ENCODE data around the gene KCNB1.

KCNB1 gene

DNA sequence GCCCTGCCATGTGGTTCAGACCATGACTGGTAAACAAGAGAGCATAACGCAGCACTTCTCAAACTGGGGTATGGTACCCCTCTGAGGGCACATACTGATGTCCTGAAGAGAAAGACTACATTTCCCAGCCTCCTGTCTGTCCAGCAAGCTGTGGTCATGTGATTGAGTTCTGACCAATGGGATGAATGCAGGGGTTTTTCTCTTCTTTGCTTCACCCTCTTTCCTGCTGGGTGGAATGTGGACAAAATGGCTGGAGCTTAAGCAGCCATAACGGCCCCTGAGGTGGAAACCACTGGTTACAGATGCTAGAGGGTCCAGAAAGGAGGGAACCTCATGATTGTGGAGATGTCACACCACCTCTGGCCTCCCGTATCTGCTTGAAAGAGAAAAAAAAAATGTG, 19.4 kb upstream of the KCNB1 start:
- H3K4me3 ChIP-seq (ENCODE audit: low read depth, low read length), result no peak overlapping the region

DNA sequence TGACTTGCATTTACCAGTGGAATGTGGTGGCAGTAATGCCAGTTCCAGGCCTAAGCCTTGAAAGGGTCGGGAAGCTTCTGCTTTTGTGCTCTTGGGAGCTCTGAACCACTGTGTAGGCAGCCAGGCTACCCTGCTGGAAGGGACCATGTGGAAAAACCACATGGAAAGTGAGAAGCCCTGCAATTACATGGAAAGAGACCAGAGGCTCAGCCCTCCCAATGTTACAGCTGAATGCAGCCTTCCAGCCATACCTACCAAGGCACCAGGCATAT, 14.9 kb upstream of the KCNB1 start:
- H3K4me3 ChIP-seq (ENCODE audit: low read depth, low read length), result no peak overlapping the region

DNA sequence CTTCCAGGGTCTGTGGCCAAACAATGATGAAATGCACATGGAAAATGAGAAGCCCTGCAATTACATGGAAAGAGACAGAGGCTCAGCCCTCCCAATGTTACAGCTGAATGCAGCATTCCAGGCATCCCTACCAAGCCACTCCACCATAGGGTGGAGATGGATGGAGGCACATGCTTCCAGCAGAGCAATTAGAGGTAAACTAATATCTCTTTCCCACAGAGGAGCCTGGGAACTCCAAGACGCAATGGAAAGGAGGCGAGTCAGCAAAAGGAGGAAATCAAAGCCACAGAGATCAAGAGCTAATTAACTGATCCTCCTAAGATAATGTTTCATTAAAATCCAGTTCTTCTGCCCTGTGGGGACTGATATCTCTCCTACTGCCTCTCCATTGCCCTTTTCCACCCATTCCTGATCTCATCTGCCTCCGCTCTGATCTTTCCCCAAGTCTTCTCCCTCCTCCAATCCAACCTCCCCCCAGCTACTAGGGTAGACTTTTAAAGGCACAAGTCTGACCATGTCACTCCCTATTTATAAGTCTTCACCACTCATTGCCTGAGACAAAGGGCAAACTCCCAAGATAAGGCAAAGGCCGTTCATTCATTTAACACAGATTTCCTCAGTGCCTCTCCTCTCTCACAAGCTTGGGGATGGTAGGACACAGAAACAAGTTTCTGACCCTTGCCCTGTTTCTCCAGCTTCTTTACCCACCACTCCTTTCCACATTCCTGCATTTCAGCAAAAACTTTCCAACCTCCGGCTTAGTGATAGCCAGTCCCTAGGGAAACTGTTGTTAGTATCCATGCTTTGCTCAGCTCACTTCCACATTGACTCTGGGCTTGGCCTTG, 14.3 kb upstream of the KCNB1 start:
- no peak overlapping the region for H3K4me3 ChIP-seq (ENCODE audit: low read depth, low read length)

DNA sequence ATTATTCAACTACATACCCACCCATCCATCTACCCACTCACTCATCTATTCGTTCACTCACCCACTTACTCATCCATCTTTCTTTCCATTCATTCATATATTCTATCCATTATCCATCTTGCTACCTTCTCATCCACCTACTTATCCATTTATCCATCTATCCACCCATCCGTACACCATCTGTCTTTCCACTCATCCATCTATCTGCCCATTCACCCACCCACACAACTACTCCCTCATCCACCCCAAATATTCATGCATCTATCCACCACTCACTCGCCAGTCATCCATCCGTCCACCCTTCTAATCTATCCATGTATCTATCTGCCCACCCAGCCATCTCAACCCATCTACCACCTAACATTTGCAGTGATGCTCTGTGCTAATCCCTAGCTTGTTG, 13.6 kb upstream of the KCNB1 start:
- H3K4me3 ChIP-seq (ENCODE audit: low read depth, low read length), result no peak overlapping the region

DNA sequence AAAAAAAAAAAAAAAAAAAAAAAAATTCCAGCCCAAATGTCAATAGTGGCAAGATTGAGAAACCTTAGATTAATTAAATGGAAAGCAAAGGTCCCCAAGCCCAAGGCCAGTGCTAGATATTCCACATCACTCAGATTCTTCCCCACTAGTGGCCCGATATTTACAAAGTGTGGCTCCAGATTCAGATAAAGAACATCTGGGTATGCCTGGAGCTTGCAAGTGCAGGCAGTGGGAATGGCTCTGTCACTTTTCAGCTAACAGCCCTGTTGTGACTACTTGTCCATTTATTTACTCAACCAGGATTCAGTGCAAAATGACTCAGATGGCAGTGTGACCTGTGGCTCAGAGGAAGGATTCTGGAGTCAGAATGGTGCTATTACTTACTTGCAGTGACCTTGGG, 8.2 kb upstream of the KCNB1 start:
- no peak overlapping the region for H3K4me3 ChIP-seq (ENCODE audit: low read depth, low read length)

DNA sequence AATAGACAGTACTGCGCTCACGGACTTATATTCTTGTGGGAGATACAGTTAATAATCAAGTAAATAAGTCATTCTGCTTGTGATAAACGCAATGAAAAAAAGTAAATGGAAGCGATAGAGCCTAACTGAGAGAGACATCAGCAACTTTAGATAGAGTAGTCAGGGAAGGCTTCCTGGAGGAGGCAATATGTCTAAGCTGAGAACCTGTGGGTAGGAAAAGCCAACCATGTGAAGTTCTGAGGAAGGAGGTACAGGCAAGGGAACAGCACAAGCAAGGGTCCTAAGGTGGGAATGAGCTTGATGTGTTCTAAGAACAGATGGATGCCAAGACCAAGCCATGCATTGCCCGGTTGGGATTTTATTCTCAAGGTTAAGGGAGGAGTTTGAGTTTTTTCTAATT, 7.2 kb upstream of the KCNB1 start:
- no peak overlapping the region for H3K4me3 ChIP-seq (ENCODE audit: low read depth, low read length)

DNA sequence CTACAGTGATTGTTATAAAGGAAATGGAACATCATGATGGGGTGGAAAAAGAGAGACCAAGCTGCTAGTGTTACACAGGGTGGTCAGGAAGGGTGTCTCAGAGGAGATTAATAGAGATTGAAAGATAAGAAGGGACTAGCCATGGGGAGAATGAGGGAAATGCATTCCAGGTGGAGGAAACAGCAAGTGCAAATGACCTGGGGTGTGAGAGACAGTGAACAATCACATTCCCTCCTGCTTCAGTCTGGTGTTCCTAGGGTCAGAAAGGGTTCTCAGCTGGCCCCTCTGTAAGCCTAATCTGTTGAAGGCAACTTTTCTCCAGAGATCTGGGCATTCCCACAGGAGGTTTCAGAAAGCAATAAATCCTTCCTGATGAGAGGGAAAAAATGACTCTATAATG, 3.6 kb upstream of the KCNB1 start:
- no peak overlapping the region for H3K4me3 ChIP-seq (ENCODE audit: low read depth, low read length)

DNA sequence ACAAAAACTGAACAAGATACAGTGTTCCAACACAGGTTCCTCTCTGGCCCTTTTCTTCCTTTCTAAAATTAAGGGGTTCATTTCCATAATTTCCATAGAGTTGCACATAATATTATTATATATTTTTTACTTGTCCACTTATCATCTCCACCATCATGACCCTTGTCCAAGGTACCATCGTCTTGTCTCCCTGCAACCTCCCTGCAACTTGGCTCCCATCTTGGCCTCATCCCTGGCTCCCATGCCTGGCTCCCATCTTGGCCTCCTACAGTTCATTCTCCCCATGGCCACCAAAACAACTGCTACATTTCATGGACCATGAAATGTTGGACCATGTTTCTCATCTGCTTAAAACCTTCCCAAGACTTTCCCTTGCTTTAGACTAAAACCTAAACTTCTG, 3.1 kb upstream of the KCNB1 start:
- H3K4me3 ChIP-seq (ENCODE audit: low read depth, low read length), result no peak overlapping the region

DNA sequence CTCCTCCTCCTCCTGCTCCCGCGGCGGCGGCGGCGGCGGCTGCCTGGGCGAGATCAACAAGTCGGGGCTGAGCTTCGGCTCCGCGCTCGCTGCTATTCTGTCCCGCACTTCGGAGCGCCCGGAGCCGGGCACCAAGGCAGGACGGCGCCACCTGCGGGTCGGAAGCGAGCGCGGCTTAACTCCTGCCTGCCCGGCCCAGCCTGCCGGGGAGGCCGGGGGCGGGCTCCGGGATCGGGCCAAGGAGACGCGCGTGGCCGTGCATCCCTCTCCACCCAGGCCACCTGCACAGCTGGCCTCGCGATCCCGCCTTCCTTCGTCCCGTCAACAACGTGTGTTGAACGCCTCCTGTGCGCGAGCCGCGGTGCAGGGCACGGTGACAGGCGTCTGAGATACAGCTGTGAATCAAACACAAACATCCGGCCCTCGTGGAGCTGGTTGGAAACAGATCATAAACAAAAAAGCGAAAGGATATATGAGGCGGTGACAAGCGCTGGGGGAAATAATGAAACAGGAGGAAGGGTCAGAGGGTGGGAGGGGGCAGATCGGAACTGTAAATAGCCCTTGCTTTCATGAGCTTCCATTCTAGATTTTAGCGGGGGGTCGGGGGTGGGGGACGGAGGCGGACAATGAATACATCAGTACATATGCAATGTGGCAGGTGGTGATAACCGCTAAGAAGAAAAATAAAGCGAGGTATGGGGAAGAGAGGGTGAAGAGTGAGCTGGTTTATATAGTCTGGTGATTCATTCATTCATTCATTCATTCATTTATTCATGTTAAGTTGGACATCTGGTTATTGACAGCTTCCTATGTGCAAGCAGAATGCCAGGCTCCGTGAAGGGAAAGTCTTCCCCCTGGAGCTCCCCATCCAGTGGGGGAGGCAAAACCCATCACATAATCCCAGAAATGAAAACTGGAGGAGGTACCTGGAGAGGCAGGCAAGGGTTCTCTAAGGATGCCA, 2.0 kb upstream of the KCNB1 start:
- H3K4me3 ChIP-seq (ENCODE audit: low read depth, low read length), result peak overlapping the region; percentile 64

DNA sequence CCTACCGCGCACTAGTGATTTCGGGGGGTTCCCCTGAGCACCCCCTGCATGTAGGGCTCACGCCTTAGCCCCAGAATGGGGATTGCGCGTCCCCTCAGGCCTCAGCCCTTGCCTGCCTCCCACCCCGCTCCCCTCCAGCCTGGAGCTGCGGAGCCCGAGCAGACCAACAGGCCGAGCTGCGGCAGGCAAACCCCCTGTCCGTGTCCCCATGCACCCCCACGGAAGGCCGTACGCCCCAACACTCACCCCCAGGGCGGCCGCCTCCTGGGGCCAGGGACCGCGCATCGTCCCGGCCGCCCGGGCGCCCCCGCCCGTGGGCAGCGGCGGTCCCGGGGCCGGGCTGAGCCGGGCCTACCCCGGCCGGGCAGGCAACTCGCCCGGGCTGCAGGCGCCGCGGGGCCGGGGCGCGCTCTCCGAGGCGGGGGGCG, 1.2 kb upstream of the KCNB1 start:
- H3K4me3 ChIP-seq (ENCODE audit: low read depth, low read length), result peak overlapping the region; percentile 47

- peak overlapping the region; percentile 47 for H3K4me3 ChIP-seq (ENCODE audit: low read depth, low read length)
These were observed 689 bp upstream of the KCNB1 start for GRCh38 chr20:49483018-49483695.

DNA sequence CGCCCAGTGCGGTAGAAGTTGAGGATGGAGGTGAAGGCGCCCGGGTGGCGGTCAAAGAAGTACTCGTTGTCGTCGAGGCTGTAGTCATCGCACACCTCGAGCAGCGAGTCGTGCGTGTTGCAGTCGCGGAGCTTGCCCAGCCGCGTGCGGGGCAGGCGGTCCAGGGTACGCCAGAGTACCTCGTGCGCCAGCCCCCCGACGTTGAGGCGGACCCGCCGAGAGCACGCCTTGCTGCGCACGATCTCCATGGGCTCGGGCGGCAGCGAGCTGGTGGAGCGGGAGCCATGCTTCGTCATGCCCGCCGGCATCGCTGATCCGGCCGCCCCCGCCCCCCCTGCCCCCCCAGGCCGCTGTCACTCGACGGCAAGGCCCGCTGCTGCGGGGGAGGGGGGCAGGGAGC, 295 bp downstream of the KCNB1 start:
- H3K4me3 ChIP-seq (ENCODE audit: low read depth, low read length), result no peak overlapping the region

GRCh38 chr20:49481116-49481515, 1.4 kb downstream of the KCNB1 start:
- H3K4me3 ChIP-seq (ENCODE audit: low read depth, low read length), result no peak overlapping the region

DNA sequence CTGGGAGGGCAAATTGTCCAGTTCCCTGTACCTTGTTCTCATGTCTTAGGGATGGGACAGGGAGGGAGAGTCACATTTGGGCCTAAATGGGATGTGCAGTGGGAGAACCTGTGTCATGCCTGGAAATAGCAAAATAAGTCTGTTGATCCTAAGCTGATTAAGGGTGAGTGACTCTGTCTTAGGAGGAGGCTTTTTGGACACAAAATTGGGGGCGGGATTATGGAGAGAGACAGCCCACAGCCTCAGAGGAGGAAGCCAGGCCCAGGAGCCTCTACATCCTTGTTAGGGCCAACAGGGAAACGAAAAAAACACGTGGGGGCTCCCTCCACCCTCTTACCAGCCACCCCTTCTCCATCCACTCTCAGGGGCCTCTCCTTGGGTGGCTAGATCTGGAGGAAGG, 2.2 kb downstream of the KCNB1 start:
- no peak overlapping the region for H3K4me3 ChIP-seq (ENCODE audit: low read depth, low read length)

GRCh38 chr20:49479785-49480184, 2.7 kb downstream of the KCNB1 start:
- H3K4me3 ChIP-seq (ENCODE audit: low read depth, low read length), result no peak overlapping the region

- H3K4me3 ChIP-seq (ENCODE audit: low read depth, low read length), result no peak overlapping the region
These were observed 3.4 kb downstream of the KCNB1 start for GRCh38 chr20:49478754-49479689.

DNA sequence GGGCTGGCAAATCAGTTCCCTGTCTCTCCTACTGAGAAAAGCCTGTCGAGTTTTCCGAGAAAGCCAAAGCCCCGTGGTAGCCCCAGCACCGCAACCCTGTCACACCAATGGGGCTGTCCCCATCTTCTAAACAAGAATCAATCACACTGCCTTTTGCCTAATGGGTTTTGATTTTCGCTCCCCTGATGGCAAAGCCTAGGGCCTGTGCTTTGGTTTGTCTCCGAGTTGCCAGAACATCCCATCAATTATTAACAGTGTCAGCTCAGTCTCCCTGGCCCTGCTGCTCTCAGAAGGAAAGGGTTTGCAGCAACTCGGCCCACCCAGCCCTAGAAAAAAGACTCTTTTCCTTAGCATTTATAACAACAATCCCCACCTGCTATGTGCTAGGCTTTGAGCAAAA, 4.2 kb downstream of the KCNB1 start:
- no peak overlapping the region for H3K4me3 ChIP-seq (ENCODE audit: low read depth, low read length)

DNA sequence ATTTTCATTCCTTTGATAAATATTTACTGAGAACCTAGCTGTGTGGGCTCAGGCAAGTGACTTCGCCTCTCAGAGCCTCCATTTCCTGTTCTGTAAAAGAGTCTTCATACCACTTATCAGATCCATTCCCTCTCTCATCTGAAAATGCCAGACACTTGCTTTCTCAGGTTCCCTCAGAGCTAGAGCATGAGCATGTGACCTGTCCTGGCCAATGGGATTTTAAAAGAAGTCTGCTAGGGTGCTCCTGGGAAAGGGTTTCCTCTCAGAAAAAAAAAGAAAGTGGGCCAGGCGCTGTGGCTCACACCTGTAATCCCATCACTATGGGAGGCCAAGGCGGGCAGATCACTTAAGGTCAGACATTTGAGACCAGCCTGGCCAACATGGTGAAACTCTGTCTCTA, 5.3 kb downstream of the KCNB1 start:
- H3K4me3 ChIP-seq (ENCODE audit: low read depth, low read length), result no peak overlapping the region

DNA sequence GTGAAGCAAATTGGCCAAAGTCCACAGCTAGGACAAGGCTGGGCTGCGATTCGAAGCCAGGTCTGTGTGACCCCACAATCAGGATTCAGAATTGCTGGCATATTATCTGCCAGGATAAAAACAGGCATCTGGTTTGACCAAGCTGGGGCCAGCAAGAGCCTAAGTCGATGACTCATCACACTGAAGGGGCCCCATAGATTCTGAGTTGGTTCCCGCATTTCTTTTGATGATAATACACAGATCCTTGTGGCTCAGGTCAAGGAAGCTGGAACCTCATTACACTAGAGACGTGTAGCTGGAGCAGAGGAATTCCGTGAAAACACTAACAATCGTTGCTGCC, 6.5 kb downstream of the KCNB1 start:
- no peak overlapping the region for H3K4me3 ChIP-seq (ENCODE audit: low read depth, low read length)

DNA sequence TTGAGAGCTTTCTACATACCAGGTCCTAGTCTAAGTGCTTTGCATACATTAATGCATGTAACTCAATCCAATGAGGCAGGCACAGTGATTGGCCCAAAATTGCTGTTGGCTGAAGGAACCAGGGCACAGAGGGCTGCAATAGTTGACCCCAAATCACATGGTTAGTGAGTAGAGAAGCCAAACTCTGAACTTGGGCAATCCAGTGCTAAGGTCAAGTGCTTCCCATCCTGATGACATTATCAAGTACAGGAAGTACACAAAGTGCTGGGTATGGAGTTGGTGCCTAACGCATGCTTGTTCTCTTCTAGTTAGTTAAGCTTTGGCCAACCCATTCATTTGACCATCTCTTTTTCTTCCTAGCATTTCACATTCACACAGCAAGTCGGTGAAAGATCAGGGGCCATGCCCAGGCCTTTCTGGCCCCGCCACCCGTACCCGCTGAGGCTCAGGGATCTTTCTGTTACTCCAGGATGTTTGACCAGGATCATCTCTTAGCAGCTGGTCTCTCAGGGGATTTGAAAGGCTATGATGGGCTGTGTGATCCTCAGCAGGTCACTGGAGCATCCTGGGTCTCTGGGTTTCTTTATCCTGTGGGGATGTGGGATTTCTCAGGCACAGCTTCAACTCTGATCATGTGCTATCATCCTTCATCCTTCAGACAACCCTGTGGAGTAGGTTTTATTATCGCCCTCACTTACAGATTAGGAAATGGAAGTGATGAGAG, 7.0 kb downstream of the KCNB1 start:
- no peak overlapping the region for H3K4me3 ChIP-seq (ENCODE audit: low read depth, low read length)
